H1 (cell line): Measurements from ENCODE around the gene CCT6A. TPM values are rescaled to one million over a fixed set of nuclear protein-coding genes. Genes with fewer than 3 reads are reported as not detected.

Source experiments
- CTCF ChIA-PET: fragments of 300-600 bp; sonication (Branson Sonifier 250); formaldehyde crosslinking; loops from one replicate; lab custom pipeline; 2021; ENCODE audit not compliant: partially characterized antibody; lab: Charles Lee
- POLR2A ChIA-PET: fragments of 300-600 bp; sonication (Branson Sonifier 250); formaldehyde crosslinking; loops from one replicate; lab custom pipeline; 2021; ENCODE audit warnings: inconsistent platforms; ENCODE audit not compliant: partially characterized antibody; lab: Charles Lee
- DNase-seq, 2 experiments: peaks; one replicate each; pipeline versions ENCODE4 v3.0.0 to v3.0.0-alpha.2; 2010 to 2022; ENCODE audit warnings: low spot score in 2 of 2, low read depth in 1 of 2, mixed read lengths in 1 of 2
- FAIRE-seq: peaks from 2 replicates; lab custom pipeline; 2011; peaks lifted over from hg19 to GRCh38; lab: Jason Lieb, UNC
- H2AFZ ChIP-seq: 2 replicates; pipeline ENCODE4 v1.8.1; 2012; ENCODE audit warnings: low read length, inconsistent platforms
- H2AK5ac ChIP-seq: 2 replicates; pipeline ENCODE4 v1.6.1; 2013; ENCODE audit warnings: low read depth, low read length
- H2BK120ac ChIP-seq: replicated peaks from 2 replicates; pipeline ENCODE3; 2013; ENCODE audit warnings: low read depth, low read length, inconsistent platforms
- H2BK12ac ChIP-seq: 2 replicates; pipeline ENCODE4 v1.6.1; 2013; ENCODE audit warnings: low read depth, low read length
- H2BK15ac ChIP-seq: 2 replicates; pipeline ENCODE4 v1.6.1; 2013; ENCODE audit warnings: low read length
- H2BK20ac ChIP-seq: 2 replicates; pipeline ENCODE4 v1.6.1; 2013; ENCODE audit warnings: low read length
- H2BK5ac ChIP-seq: 2 replicates; pipeline ENCODE4 v1.6.1; 2013; ENCODE audit warnings: low read depth, low read length
- H3K14ac ChIP-seq: 2 replicates; pipeline ENCODE4 v1.6.1; 2013; ENCODE audit warnings: inconsistent platforms; ENCODE audit not compliant: insufficient read length
- H3K18ac ChIP-seq: 2 replicates; pipeline ENCODE4 v1.6.1; 2013; ENCODE audit warnings: low read length; ENCODE audit errors: extremely low read depth
- H3K23ac ChIP-seq: 2 replicates; pipeline ENCODE4 v1.6.1; 2013; ENCODE audit warnings: inconsistent platforms; ENCODE audit not compliant: insufficient read length
- H3K23me2 ChIP-seq: 2 replicates; pipeline ENCODE4 v1.6.1; 2013; ENCODE audit warnings: low read depth, low read length
- H3K27ac ChIP-seq: 2 replicates; pipeline ENCODE4 v1.6.1; 2011; ENCODE audit warnings: low read depth, low read length, inconsistent platforms
- H3K27me3 ChIP-seq, 4 experiments: replicated peaks in 1 of 4; 1 replicate in 1 of 4; 2 replicates in 3 of 4; pipeline versions ENCODE4 v1.6.1 to v1.8.1; 2011 to 2013; ENCODE audit warnings: low read length in 3 of 4, mild to moderate bottlenecking in 3 of 4, inconsistent platforms in 2 of 4, mixed read lengths in 2 of 4, moderate library complexity in 1 of 4; ENCODE audit not compliant: control insufficient read depth in 3 of 4, insufficient read depth in 3 of 4; ENCODE audit errors: extremely low read depth in 1 of 4
- H3K36me3 ChIP-seq, 4 experiments: 2 replicates each; pipeline versions ENCODE4 v1.6.1 to v1.8.1; 2011 to 2013; ENCODE audit warnings: mild to moderate bottlenecking in 4 of 4, low read length in 3 of 4, moderate library complexity in 2 of 4, control low read depth in 1 of 4, inconsistent platforms in 1 of 4; ENCODE audit not compliant: insufficient read depth in 4 of 4, control insufficient read depth in 2 of 4
- H3K4ac ChIP-seq: replicated peaks from 2 replicates; pipeline ENCODE3; 2013; ENCODE audit warnings: low read length, low read depth, mixed read lengths, inconsistent platforms; ENCODE audit not compliant: insufficient read length
- H3K4me1 ChIP-seq, 4 experiments: replicated peaks in 1 of 4; 1 replicate in 1 of 4; 2 replicates in 3 of 4; pipeline versions ENCODE4 v1.6.1 to v1.8.1; 2011 to 2013; ENCODE audit warnings: low read length in 3 of 4, inconsistent platforms in 2 of 4, mixed read lengths in 1 of 4; ENCODE audit not compliant: insufficient read depth in 4 of 4, control insufficient read depth in 3 of 4
- H3K4me2 ChIP-seq, 2 experiments: 2 replicates each; pipeline versions ENCODE4 v1.6.1 to v1.8.1; 2011 to 2013; ENCODE audit warnings: low read depth in 2 of 2, low read length in 2 of 2, control low read depth in 1 of 2, inconsistent platforms in 1 of 2, mild to moderate bottlenecking in 1 of 2; ENCODE audit not compliant: insufficient read depth in 1 of 2
- H3K4me3 ChIP-seq, 4 experiments: fragments of 200-600, 300-600 bp in 1 of 4; sonication (generic), shearing (Covaris generic), sonication (Bioruptor Twin) in 1 of 4; 2 replicates each; pipeline versions ENCODE4 v1.5.1 to v1.8.1; 2011 to 2016; ENCODE audit warnings: low read length in 4 of 4, low read depth in 3 of 4, control low read depth in 2 of 4, inconsistent platforms in 2 of 4, mild to moderate bottlenecking in 2 of 4, mixed read lengths in 1 of 4, moderate library complexity in 1 of 4; ENCODE audit not compliant: insufficient read depth in 2 of 4; ENCODE audit errors: extremely low read depth in 1 of 4
- H3K56ac ChIP-seq: replicated peaks from 2 replicates; pipeline ENCODE3; 2013; ENCODE audit warnings: low read depth, mild to moderate bottlenecking, mixed read lengths, low read length, inconsistent platforms; ENCODE audit not compliant: insufficient read length
- H3K79me1 ChIP-seq: 2 replicates; pipeline ENCODE4 v1.6.1; 2013; ENCODE audit warnings: low read depth, low read length, control low read depth
- H3K79me2 ChIP-seq, 2 experiments: 2 replicates each; pipeline versions ENCODE4 v1.6.1 to v1.8.1; 2012 to 2013; ENCODE audit warnings: low read length in 2 of 2, mild to moderate bottlenecking in 2 of 2, inconsistent platforms in 1 of 2; ENCODE audit not compliant: insufficient read depth in 2 of 2, control insufficient read depth in 1 of 2
- H3K9ac ChIP-seq, 4 experiments: replicated peaks in 1 of 4; 1 replicate in 1 of 4; 2 replicates in 3 of 4; pipeline versions ENCODE4 v1.6.1 to v1.8.1; 2011 to 2013; ENCODE audit warnings: low read depth in 3 of 4, low read length in 3 of 4, control low read depth in 2 of 4, mild to moderate bottlenecking in 2 of 4, moderate library complexity in 2 of 4, inconsistent platforms in 1 of 4; ENCODE audit errors: extremely low read depth in 1 of 4
- H3K9me3 ChIP-seq, 2 experiments: 2 replicates each; pipeline versions ENCODE4 v1.6.1 to v1.8.1; 2012 to 2013; ENCODE audit warnings: mild to moderate bottlenecking in 2 of 2, moderate library complexity in 2 of 2, control low read depth in 1 of 2, inconsistent platforms in 1 of 2, low read depth in 1 of 2, low read length in 1 of 2, mixed read lengths in 1 of 2; ENCODE audit not compliant: insufficient read depth in 2 of 2
- H4K20me1 ChIP-seq, 2 experiments: replicated peaks in 1 of 2; 2 replicates each; pipeline versions ENCODE3 to v1.8.1; 2011 to 2013; ENCODE audit warnings: inconsistent platforms in 2 of 2, low read length in 2 of 2, mild to moderate bottlenecking in 1 of 2; ENCODE audit not compliant: insufficient read depth in 2 of 2, control insufficient read depth in 1 of 2
- H4K5ac ChIP-seq: 2 replicates; pipeline ENCODE4 v1.6.1; 2013; ENCODE audit warnings: low read length, low read depth, mixed read lengths, inconsistent platforms; ENCODE audit not compliant: insufficient read length
- H4K8ac ChIP-seq: 2 replicates; pipeline ENCODE4 v1.8.0; 2013; ENCODE audit warnings: mild to moderate bottlenecking, moderate library complexity, low read length, inconsistent platforms; ENCODE audit not compliant: insufficient read depth; ENCODE audit errors: extremely low read depth
- H4K91ac ChIP-seq: replicated peaks from 2 replicates; pipeline ENCODE3; 2013; ENCODE audit warnings: low read length, mixed read lengths, inconsistent platforms; ENCODE audit not compliant: insufficient read length
- ATF3 ChIP-seq: IDR thresholded peaks from 2 replicates; pipeline ENCODE4 v1.6.1; 2011; ENCODE audit warnings: low read depth, mild to moderate bottlenecking, low read length; ENCODE audit not compliant: insufficient read depth
- EGR1 ChIP-seq: IDR thresholded peaks from 2 replicates; pipeline ENCODE4 v1.6.1; 2011; ENCODE audit warnings: low read depth, low read length, borderline replicate concordance
- HDAC2 ChIP-seq, 2 experiments: fragments of 300-600 bp in 1 of 2; sonication (generic) in 1 of 2; IDR thresholded peaks; 2 replicates each; pipeline ENCODE4 v1.6.1; 2011 to 2012; ENCODE audit warnings: low read depth in 2 of 2, low read length in 2 of 2, mild to moderate bottlenecking in 2 of 2, moderate library complexity in 2 of 2, borderline replicate concordance in 1 of 2, inconsistent platforms in 1 of 2
- WGBS, 2 experiments: shearing (Covaris generic) in 1 of 2; methylation state at CpG; one replicate each; pipeline versions ENCODE4 v1.1.6 to v1.1.7; 2013 to 2015; ENCODE audit warnings: low lambda C conversion rate in 2 of 2, mixed read lengths in 2 of 2, inconsistent platforms in 1 of 2, low coverage in 1 of 2, missing lambda C conversion rate in 1 of 2; ENCODE audit not compliant: insufficient replicate concordance in 2 of 2, insufficient coverage in 1 of 2, insufficient read length in 1 of 2; ENCODE audit errors: extremely low coverage in 1 of 2, missing lambda C conversion rate in 1 of 2; 5-methylcytosine and 5-hydroxymethylcytosine counted together
- polyA plus RNA-seq, 7 experiments: library from polyadenylated mRNA; depleted of rRNA in 3 of 7; stranded (reverse) in 5 of 7; unstranded in 2 of 7; fragments of >200 nt in 5 of 7; fragments of 200-250 nt in 2 of 7; gene quantifications; 1 replicate in 5 of 7; 2 replicates in 1 of 7; 4 replicates in 1 of 7; pipeline versions ENCODE4 v1.2.1 to v1.2.3, GENCODE V29; 2011 to 2013; ENCODE audit warnings: missing spikeins in 2 of 7, mixed read lengths in 2 of 7
- total RNA-seq: library from RNA; stranded (reverse); fragmentation: NEBNext Ultra II Directional; extraction: Animal tissue kit (Norgen Biotek cat#: 25700); gene quantifications from 2 replicates; pipeline ENCODE4 v1.2.1, GENCODE V29; 2021

CCT6A gene
- total and polyA plus RNA-seq, 2 of the 8 experiments (the other 6 are each of a cell fraction or from before 2014, with no cell fraction given): 201 to 272 TPM

- Histone ChIP-seq H4K8ac (0 out of 2 replicates have a peak overlapping the region, but pooled peaks have one; percentile 2), H3K23ac (no peak overlapping the region), H4K5ac (no peak overlapping the region), H3K79me2 (no peaks in the 10 kb centered on the region), H4K91ac (no peak overlapping the region), H3K14ac (no peak overlapping the region), H3K9ac (no peak overlapping the region; a peak in 1 of 7 replicates), H3K27me3 (no peaks in the 10 kb centered on the region; a peak in 1 of 7 replicates), H3K23me2 (no peaks in the 10 kb centered on the region), H3K36me3 (peaks cover 0 to 15% (median 2%) of the 10 kb centered on the region in 4 experiments; a peak in 4 of 8 replicates), H2BK15ac (no peak overlapping the region), H3K27ac (no peak overlapping the region), H2BK120ac (no peak overlapping the region), H2BK20ac (no peak overlapping the region), H2AFZ (no peak overlapping the region), H2BK12ac (no peak overlapping the region), H3K4me1 (no peaks in the 10 kb centered on the region), H3K4me3 (no peak overlapping the region), H3K56ac (no peak overlapping the region), H3K18ac (no peak overlapping the region), H3K4ac (no peak overlapping the region), H3K9me3 (no peaks in the 10 kb centered on the region), H3K79me1 (no peaks in the 10 kb centered on the region), H3K4me2 (no peak overlapping the region), H2AK5ac (no peak overlapping the region), H4K20me1 (no peaks in the 10 kb centered on the region), H2BK5ac (no peak overlapping the region)
- WGBS, 2 experiments: 97% methylated on average over 4 of the region's 4 CpGs; no CpG with 5 or more reads in 1 of the 2 experiments
- ChIA-PET POLR2A (interaction anchor here (0.6 to 40.8 kb wide), 8 partner anchors 11 to 602 kb away, joined by 3 to 869 read pairs (median 4); partner anchors contain the start of genes CCT6A, PSPH and SUMF2), CTCF (interaction anchor here (0.6 to 4.1 kb wide), 8 partner anchors 11 to 114 kb away, joined by 3 to 28 read pairs (median 4); partner anchors contain the start of genes CCT6A, PHKG1 and PSPH)
- FAIRE-seq (no peak), DNase-seq (no peak)
- no peak for TF ChIP-seq EGR1
- TF ChIP-seq ATF3: no peak
- TF ChIP-seq HDAC2 (IDR thresholded peaks at IDR 0.05; ENCODE audit: borderline replicate concordance in 1 of 2, low read depth in 2 of 2, low read length in 2 of 2): no peak
Observed at GRCh38 chr7:56007167-56007652, 44.4 kb upstream of the CCT6A start.
